Measurements from ENCODE around the gene HSF2. TPM values are rescaled to one million over a fixed set of nuclear protein-coding genes. Genes with fewer than 3 reads are reported as not detected.

The HSF2 gene
- total and polyA plus RNA-seq, 4 donors = 2.2 to 7.9 (median 6.3) TPM

GRCh38 chr6:122406187-122406586, 6.7 kb downstream of the HSF2 start:
- Histone ChIP-seq H3K4me3 (ENCODE audit: low read depth in 1 of 3, low read length in 3 of 3) (no peak overlapping the region), H3K4me1 (ENCODE audit: control insufficient read depth in 4 of 4, insufficient read depth in 4 of 4, low read length in 3 of 4) (no peaks in the 10 kb centered on the region), H3K36me3 (ENCODE audit: control insufficient read depth in 4 of 4, insufficient read depth in 3 of 4, low read depth in 1 of 4, low read length in 3 of 4) (peaks cover 0 to 2% (median 0%) of the 10 kb centered on the region in 4 donors), H3K9me3 (ENCODE audit: control insufficient read depth in 4 of 4, low read length in 3 of 4) (no peaks in the 10 kb centered on the region), H3K27ac (ENCODE audit: low read depth in 1 of 2, low read length in 2 of 2) (no peak overlapping the region), H3K27me3 (ENCODE audit: control insufficient read depth in 4 of 4, insufficient read depth in 4 of 4, low read length in 3 of 4) (no peaks in the 10 kb centered on the region), H3K9ac (ENCODE audit: low read depth in 1 of 2, low read length in 2 of 2) (no peak overlapping the region)
- WGBS = 96% methylated on average over 1 of the region's 1 CpG
- no peak for DNase-seq (ENCODE audit: low spot score)
- TF ChIP-seq EGR1 (IDR thresholded peaks at IDR 0.05; ENCODE audit: low read depth in 2 of 2) (no peak), RXRA (IDR thresholded peaks at IDR 0.05) (no peak), MAX (IDR thresholded peaks at IDR 0.05) (no peak), RAD21 (IDR thresholded peaks at IDR 0.05) (no peak), ZBTB33 (IDR thresholded peaks at IDR 0.05) (no peak), SP1 (IDR thresholded peaks at IDR 0.05) (no peak), TAF1 (conservative IDR thresholded peaks at IDR 0.05) (no peak), ATF3 (IDR thresholded peaks at IDR 0.05) (no peak), YY1 (IDR thresholded peaks at IDR 0.05) (no peak), NR2F2 (IDR thresholded peaks at IDR 0.05) (no peak), HNF4G (IDR thresholded peaks at IDR 0.05) (no peak), HNF4A (conservative IDR thresholded peaks at IDR 0.05) (no peak)

GRCh38 chr6:122407712-122408111, 8.3 kb downstream of the HSF2 start:
- TF ChIP-seq ATF3 (IDR thresholded peaks at IDR 0.05) (no peak), EGR1 (IDR thresholded peaks at IDR 0.05; ENCODE audit: low read depth in 2 of 2) (no peak), REST (IDR thresholded peaks at IDR 0.05) (no peak), MAX (IDR thresholded peaks at IDR 0.05) (no peak), SP1 (IDR thresholded peaks at IDR 0.05) (no peak), YY1 (IDR thresholded peaks at IDR 0.05) (no peak), RXRA (IDR thresholded peaks at IDR 0.05) (no peak), JUND (IDR thresholded peaks at IDR 0.05) (no peak), FOXA1 (IDR thresholded peaks at IDR 0.05) (no peak), HNF4A (conservative IDR thresholded peaks at IDR 0.05) (no peak), CTCF (IDR thresholded peaks at IDR 0.05; ENCODE audit: low read depth, low read length, missing input control) (no peak), ZBTB33 (IDR thresholded peaks at IDR 0.05) (no peak), HNF4G (IDR thresholded peaks at IDR 0.05) (no peak), TAF1 (conservative IDR thresholded peaks at IDR 0.05) (no peak), RAD21 (IDR thresholded peaks at IDR 0.05) (no peak), GABPA (IDR thresholded peaks at IDR 0.05 in 1 of 2, conservative IDR thresholded peaks at IDR 0.05 in 1 of 2) (no peak), FOXA2 (IDR thresholded peaks at IDR 0.05) (no peak), NR2F2 (IDR thresholded peaks at IDR 0.05) (no peak)
- no peak overlapping the region for H3K27ac ChIP-seq (ENCODE audit: low read depth in 1 of 2, low read length in 2 of 2)

More at GRCh38 chr6:122407712-122408111, 8.3 kb downstream of the HSF2 start:
- no peak for DNase-seq (ENCODE audit: low spot score)
- no peak overlapping the region for H3K9ac ChIP-seq (ENCODE audit: low read depth in 1 of 2, low read length in 2 of 2)
- WGBS = 92% methylated on average over 4 of the region's 4 CpGs
- H3K4me1 ChIP-seq (ENCODE audit: control insufficient read depth in 4 of 4, insufficient read depth in 4 of 4, low read length in 3 of 4) = peaks cover 0 to 4% (median 0%) of the 10 kb centered on the region in 4 donors
- no peaks in the 10 kb centered on the region for H3K9me3 ChIP-seq (ENCODE audit: control insufficient read depth in 4 of 4, low read length in 3 of 4)
- peaks cover 0 to 4% (median under 1%) of the 10 kb centered on the region in 4 donors for H3K36me3 ChIP-seq (ENCODE audit: control insufficient read depth in 4 of 4, insufficient read depth in 3 of 4, low read depth in 1 of 4, low read length in 3 of 4)
- H3K27me3 ChIP-seq (ENCODE audit: control insufficient read depth in 4 of 4, insufficient read depth in 4 of 4, low read length in 3 of 4) = no peaks in the 10 kb centered on the region
- no peak overlapping the region for H3K4me3 ChIP-seq (ENCODE audit: low read depth in 1 of 3, low read length in 3 of 3)

Measured in liver (tissue), 9 donors.